ENCODE data around the gene CYP3A5.

DNA sequence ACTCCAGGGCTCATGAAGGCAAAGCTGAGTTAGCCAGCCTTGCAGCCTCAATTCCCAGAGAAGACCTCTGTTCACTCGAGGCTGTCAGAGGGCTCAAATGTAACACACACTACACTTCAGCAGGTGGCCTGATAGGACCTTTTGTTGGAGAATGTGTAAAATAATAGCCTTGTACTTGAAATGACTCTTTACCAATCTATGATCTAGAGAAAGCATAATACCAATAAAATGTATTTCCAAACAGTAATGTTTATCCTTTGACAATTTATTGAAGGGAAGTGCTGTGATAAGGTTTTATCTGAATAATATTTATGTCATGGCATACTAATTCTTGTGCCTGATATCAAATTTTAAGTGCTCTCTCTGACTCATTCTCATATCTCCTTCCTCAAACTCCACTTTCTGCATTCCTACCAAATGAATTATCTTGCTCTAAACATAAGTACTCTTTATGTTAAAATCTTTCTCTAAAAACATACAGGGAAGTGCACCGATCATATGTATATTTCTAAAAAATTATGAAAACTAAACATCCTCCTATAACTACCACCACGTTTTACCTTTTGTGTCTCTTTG lies 34.3 kb upstream of the CYP3A5 start:
- no peak for TF ChIP-seq EZH2 (IDR thresholded peaks at IDR 0.05; ENCODE audit: low read depth)
- TF ChIP-seq, protein P1, sequence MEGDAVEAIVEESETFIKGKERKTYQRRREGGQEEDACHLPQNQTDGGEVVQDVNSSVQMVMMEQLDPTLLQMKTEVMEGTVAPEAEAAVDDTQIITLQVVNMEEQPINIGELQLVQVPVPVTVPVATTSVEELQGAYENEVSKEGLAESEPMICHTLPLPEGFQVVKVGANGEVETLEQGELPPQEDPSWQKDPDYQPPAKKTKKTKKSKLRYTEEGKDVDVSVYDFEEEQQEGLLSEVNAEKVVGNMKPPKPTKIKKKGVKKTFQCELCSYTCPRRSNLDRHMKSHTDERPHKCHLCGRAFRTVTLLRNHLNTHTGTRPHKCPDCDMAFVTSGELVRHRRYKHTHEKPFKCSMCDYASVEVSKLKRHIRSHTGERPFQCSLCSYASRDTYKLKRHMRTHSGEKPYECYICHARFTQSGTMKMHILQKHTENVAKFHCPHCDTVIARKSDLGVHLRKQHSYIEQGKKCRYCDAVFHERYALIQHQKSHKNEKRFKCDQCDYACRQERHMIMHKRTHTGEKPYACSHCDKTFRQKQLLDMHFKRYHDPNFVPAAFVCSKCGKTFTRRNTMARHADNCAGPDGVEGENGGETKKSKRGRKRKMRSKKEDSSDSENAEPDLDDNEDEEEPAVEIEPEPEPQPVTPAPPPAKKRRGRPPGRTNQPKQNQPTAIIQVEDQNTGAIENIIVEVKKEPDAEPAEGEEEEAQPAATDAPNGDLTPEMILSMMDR (conservative IDR thresholded peaks at IDR 0.05), result no peak
